Keratinocyte (primary cell): ENCODE data around the gene NRG2.

Source experiments
- CTCF ChIP-seq, 3 experiments: IDR thresholded peaks in 1 of 3; conservative IDR thresholded peaks in 1 of 3; optimal IDR thresholded peaks in 1 of 3; 2 replicates in 2 of 3; 3 replicates in 1 of 3; pipeline versions ENCODE3 to v1.5.1; 2011; ENCODE audit warnings: low read length in 3 of 3, mild to moderate bottlenecking in 3 of 3, moderate library complexity in 2 of 3, control low read depth in 1 of 3, inconsistent platforms in 1 of 3; ENCODE audit not compliant: insufficient read depth in 2 of 3; ENCODE audit errors: extremely low read depth in 1 of 3
- EZH2 ChIP-seq: IDR thresholded peaks from one replicate; pipeline ENCODE4 v1.6.1; 2012; ENCODE audit warnings: inconsistent platforms, mild to moderate bottlenecking, low read length, moderate library complexity

GRCh38 chr5:139946006-139946405, 97.1 kb downstream of the NRG2 start:
- TF ChIP-seq CTCF (optimal IDR thresholded peaks at IDR 0.05 in 1 of 3, IDR thresholded peaks at IDR 0.05 in 1 of 3, conservative IDR thresholded peaks at IDR 0.05 in 1 of 3; ENCODE audit: extremely low read depth in 1 of 3, insufficient read depth in 2 of 3, low read length in 3 of 3) (no peak), EZH2 (no peak)
